Adrenal gland (tissue), 12 donors: ENCODE measurements around the gene KCNIP3. TPM values are rescaled to one million over a fixed set of nuclear protein-coding genes. Genes with fewer than 3 reads are reported as not detected.
A peak's percentile ranks its signal among the peaks of the same experiment; 100 is the strongest.

Source experiments
- DNase-seq, 7 donors: peaks; one replicate each; pipeline ENCODE4 v3.0.0-alpha.2; 2019 to 2020
- H3K27ac ChIP-seq, 5 donors: fragments of 200-600 bp; sonication (generic) in 4 of 5; 1 replicate in 3 of 5; 2 replicates in 2 of 5; pipeline versions ENCODE4 v1.5.1 to v1.8.0; 2016 to 2020; ENCODE audit warnings: mild to moderate bottlenecking in 1 of 5
- H3K27me3 ChIP-seq: fragments of 200-600 bp; 2 replicates; pipeline ENCODE4 v1.8.0; 2021
- H3K36me3 ChIP-seq, 2 donors: fragments of 200-600 bp; replicated peaks in 1 of 2; 1 replicate in 1 of 2; 2 replicates in 1 of 2; pipeline versions ENCODE4 v1.5.1 to v1.8.0; 2018 to 2022
- H3K4me1 ChIP-seq, 2 donors: fragments of 200-600 bp; replicated peaks in 1 of 2; 1 replicate in 1 of 2; 2 replicates in 1 of 2; pipeline versions ENCODE4 v1.5.1 to v1.8.0; 2018 to 2021
- H3K4me3 ChIP-seq, 4 donors: fragments of 200-600 bp; sonication (generic) in 3 of 4; one replicate each; pipeline ENCODE4 v1.5.1; 2016 to 2018
- H3K9me3 ChIP-seq, 3 donors: fragments of 200-600 bp; sonication (generic) in 1 of 3; replicated peaks in 1 of 3; 1 replicate in 2 of 3; 2 replicates in 1 of 3; pipeline versions ENCODE4 v1.5.1 to v1.8.0; 2016 to 2021
- CTCF ChIP-seq, 6 experiments: fragments of 450-650 bp in 4 of 6; fragments of 200-600 bp in 2 of 6; sonication (generic) in 1 of 6; IDR thresholded peaks; 1 replicate in 5 of 6; 2 replicates in 1 of 6; pipeline versions ENCODE4 v1.5.1 to v1.8.0; 2016 to 2021; ENCODE audit warnings: antibody characterized with exemption in 6 of 6, mild to moderate bottlenecking in 2 of 6, moderate library complexity in 1 of 6
- POLR2A ChIP-seq, 2 donors: fragments of 450-650 bp; IDR thresholded peaks; one replicate each; pipeline ENCODE4 v1.6.1; 2017; ENCODE audit warnings: antibody characterized with exemption in 2 of 2, mild to moderate bottlenecking in 2 of 2, moderate library complexity in 1 of 2
- WGBS, 4 donors: extraction: QIAGEN DNeasy Blood & Tissue Kit in 2 of 4; methylation state at CpG; one replicate each; pipeline versions ENCODE4 v1.1.5 to v1.1.7; 2013 to 2017; 5-methylcytosine and 5-hydroxymethylcytosine counted together
- intact Hi-C, 2 donors: fragments of 100-400 bp; cut with DNase I; formaldehyde crosslinking; loops; one replicate each; pipeline versions ENCODE4 v1.14.1 to v1.15.0; 2022 to 2023
- polyA plus RNA-seq, 3 donors: library from polyadenylated mRNA; stranded (reverse); fragments of 200-250 nt in 2 of 3; fragments of 350-450 nt in 1 of 3; fragmentation: Illumina TruSeq in 1 of 3; extraction: RNeasy Lipid Tissue Mini Kit (QIAGEN cat#74804) in 1 of 3; gene quantifications; one replicate each; pipeline ENCODE4 v1.2.3, GENCODE V29; 2013 to 2014
- total RNA-seq, 9 donors: library from RNA; depleted of rRNA in 4 of 9; stranded (reverse); fragments of >200 nt in 4 of 9; fragments of 120-200 nt in 1 of 9; fragmentation: NEBNext Ultra II Directional in 1 of 9; extraction: Animal tissue kit (Norgen Biotek cat#: 25700) in 1 of 9; gene quantifications; one replicate each; pipeline versions ENCODE4 v1.1.0 to v1.2.4, GENCODE V29; 2013 to 2023
- donor health status: healthy with polysubstance abuse.
- donor health status: Bipolar disorder and iron deficiency.
- donor health status: DM: yes; HTN: yes; CAD: no.
- donor health status: DM: no; HTN: no; CAD: no.
- donor health status: DM: no; HTN: no; CAD: no.
- donor health status: DM: yes; HTN: yes; CAD: no.

The KCNIP3 gene
- total and polyA plus RNA-seq, 12 donors = 0.54 to 6.3 (median 1.7) TPM

GRCh38 chr2:95382192-95382591, 85.0 kb downstream of the KCNIP3 start:
- no peak for TF ChIP-seq CTCF (IDR thresholded peaks at IDR 0.05)
- no peak for TF ChIP-seq POLR2A (IDR thresholded peaks at IDR 0.05)
- H3K9me3 ChIP-seq = no peaks in the 10 kb centered on the region
- 82 to 100% (median 94%) methylated on average over 4 to 20 of the region's 20 CpGs for WGBS, 4 donors
- H3K4me3 ChIP-seq = no peak overlapping the region
- no peaks in the 10 kb centered on the region for H3K4me1 ChIP-seq
- no peaks in the 10 kb centered on the region for H3K27me3 ChIP-seq
- intact Hi-C loops = no loop called here
- no peak overlapping the region for H3K27ac ChIP-seq
- peak in 2 of 7 donors; percentile 15 to 35 for DNase-seq
- no peaks in the 10 kb centered on the region for H3K36me3 ChIP-seq

- DNase-seq = peak in 2 of 7 donors; percentile 9 to 34
- no peaks in the 10 kb centered on the region for H3K36me3 ChIP-seq
- WGBS, 4 donors = 84 to 89% (median 85%) methylated on average over 7 to 14 of the region's 14 CpGs; no CpG with 5 or more reads in 1 of the 4 donors
- no peak overlapping the region for H3K27ac ChIP-seq
- TF ChIP-seq CTCF (IDR thresholded peaks at IDR 0.05) (no peak), POLR2A (IDR thresholded peaks at IDR 0.05) (no peak)
- intact Hi-C loops = no loop called here
- H3K4me3 ChIP-seq = no peak overlapping the region
- H3K27me3 ChIP-seq = no peaks in the 10 kb centered on the region
- no peaks in the 10 kb centered on the region for H3K9me3 ChIP-seq
- H3K4me1 ChIP-seq = no peaks in the 10 kb centered on the region
Observed at GRCh38 chr2:95382686-95383634, 85.8 kb downstream of the KCNIP3 start.

GRCh38 chr2:95383635-95384027, 86.5 kb downstream of the KCNIP3 start:
- intact Hi-C loops = no loop called here
- H3K36me3 ChIP-seq = no peaks in the 10 kb centered on the region
- no peak overlapping the region for H3K4me3 ChIP-seq
- H3K27ac ChIP-seq = no peak overlapping the region
- TF ChIP-seq POLR2A (IDR thresholded peaks at IDR 0.05) (no peak), CTCF (IDR thresholded peaks at IDR 0.05) (no peak)
- 86 to 89% (median 86%) methylated on average over 8 to 9 of the region's 9 CpGs; no CpG with 5 or more reads in 1 of the 4 donors for WGBS, 4 donors
- H3K27me3 ChIP-seq = no peaks in the 10 kb centered on the region
- H3K4me1 ChIP-seq = no peaks in the 10 kb centered on the region
- H3K9me3 ChIP-seq = no peaks in the 10 kb centered on the region
- peak in 1 of 7 donors; percentile 38 for DNase-seq

GRCh38 chr2:95384854-95385569, 87.9 kb downstream of the KCNIP3 start:
- no peak for TF ChIP-seq POLR2A (IDR thresholded peaks at IDR 0.05)
- TF ChIP-seq CTCF (IDR thresholded peaks at IDR 0.05) = no peak
- intact Hi-C loops = no loop called here
- no peaks in the 10 kb centered on the region for H3K4me1 ChIP-seq

More at GRCh38 chr2:95384854-95385569, 87.9 kb downstream of the KCNIP3 start:
- peak in 2 of 7 donors; percentile 31 to 49 for DNase-seq
- no peaks in the 10 kb centered on the region for H3K9me3 ChIP-seq
- peak overlapping the region in 1 of 5 donors; percentile 78 for H3K27ac ChIP-seq
- H3K36me3 ChIP-seq = no peaks in the 10 kb centered on the region
- H3K4me3 ChIP-seq = no peak overlapping the region
- no peaks in the 10 kb centered on the region for H3K27me3 ChIP-seq
- WGBS, 4 donors = 50 to 66% (median 61%) methylated on average over 4 to 12 of the region's 12 CpGs
